K562 (cell line): ENCODE data around the gene B4GALT7. TPM values are rescaled to one million over a fixed set of nuclear protein-coding genes. Genes with fewer than 3 reads are reported as not detected.
A peak's percentile ranks its signal among the peaks of the same experiment; 100 is the strongest.

Source experiments
- ATAC-seq: fragments of 200-7000 bp; cut with Tn5 transposase; 3 replicates; pipeline ENCODE4 v1.9.1; 2020; ENCODE audit warnings: moderate library complexity
- BruUV-seq: library from RNA; stranded (reverse); fragments of 400-500 nt; replicated peaks from 2 replicates; lab custom pipeline; 2021; lab: Mats Ljungman, UMichigan
- CTCF ChIA-PET: fragments of 300-600 bp; formaldehyde crosslinking; extraction: SDS; loops from one replicate; lab custom pipeline; 2021; ENCODE audit warnings: low intra/inter-chr PET ratio; lab: Yijun Ruan, JAX
- POLR2A ChIA-PET: fragments of 300-600, 350-650 bp; sonication (Branson Sonifier 250); formaldehyde crosslinking; extraction: SDS; loops from one replicate; lab custom pipeline; 2021; ENCODE audit warnings: antibody characterized with exemption, inconsistent platforms; lab: Yijun Ruan, JAX
- DNase-seq, 4 experiments: peaks; one replicate each; pipeline versions ENCODE4 v3.0.0 to v3.0.0-alpha.2; 2011 to 2018; ENCODE audit warnings: low spot score in 3 of 4, mixed read lengths in 3 of 4; ENCODE audit errors: extremely low read depth in 1 of 4
- FAIRE-seq: peaks from 2 replicates; lab custom pipeline; 2011; peaks lifted over from hg19 to GRCh38; lab: Jason Lieb, UNC
- H2AFZ ChIP-seq: 2 replicates; pipeline ENCODE4 v1.6.0; 2011; ENCODE audit warnings: low read depth, low read length, control low read depth, inconsistent platforms
- H3K27ac ChIP-seq: fragments of 200-600 bp; 3 replicates; pipeline ENCODE4 v1.8.0; 2011; ENCODE audit warnings: low read depth, mild to moderate bottlenecking, control low read depth, inconsistent platforms, low read length, moderate library complexity, mixed read lengths; ENCODE audit errors: extremely low read depth
- H3K27me3 ChIP-seq, 2 experiments: fragments of 300-600 bp in 1 of 2; 2 replicates in 1 of 2; 3 replicates in 1 of 2; pipeline versions ENCODE4 v1.6.0 to v1.8.0; 2011; ENCODE audit warnings: inconsistent platforms in 2 of 2, low read length in 2 of 2, mild to moderate bottlenecking in 1 of 2, mixed read lengths in 1 of 2, moderate library complexity in 1 of 2; ENCODE audit not compliant: control insufficient read depth in 2 of 2, insufficient read depth in 2 of 2
- H3K36me3 ChIP-seq: fragments of 300-600 bp; 3 replicates; pipeline ENCODE4 v1.8.0; 2011; ENCODE audit warnings: mild to moderate bottlenecking, low read length, inconsistent platforms; ENCODE audit not compliant: control insufficient read depth, insufficient read depth
- H3K4me1 ChIP-seq, 2 experiments: fragments of 200-600 bp in 1 of 2; replicated peaks in 1 of 2; 2 replicates in 1 of 2; 3 replicates in 1 of 2; pipeline versions ENCODE4 v1.5.1 to v1.8.0; 2011; ENCODE audit warnings: inconsistent platforms in 2 of 2, low read length in 2 of 2, mild to moderate bottlenecking in 1 of 2, mixed read lengths in 1 of 2, moderate library complexity in 1 of 2; ENCODE audit not compliant: control insufficient read depth in 2 of 2, insufficient read depth in 2 of 2
- H3K4me2 ChIP-seq: 2 replicates; pipeline ENCODE4 v1.6.1; 2011; ENCODE audit warnings: low read length, control low read depth, inconsistent platforms, mixed read lengths; ENCODE audit not compliant: insufficient read depth
- H3K4me3 ChIP-seq: fragments of 200-600 bp; sonication (generic), shearing (Covaris generic); 2 replicates; pipeline ENCODE4 v1.5.1; 2016; ENCODE audit warnings: control low read depth, inconsistent platforms
- H3K79me2 ChIP-seq: fragments of 200-600 bp; 3 replicates; pipeline ENCODE4 v1.8.0; 2011; ENCODE audit warnings: low read length, inconsistent platforms; ENCODE audit not compliant: control insufficient read depth, insufficient read depth
- H3K9ac ChIP-seq, 2 experiments: 2 replicates each; pipeline versions ENCODE4 v1.6.0 to v1.6.1; 2011; ENCODE audit warnings: low read depth in 2 of 2, low read length in 2 of 2, control low read depth in 1 of 2, inconsistent platforms in 1 of 2, mild to moderate bottlenecking in 1 of 2, mixed read lengths in 1 of 2; ENCODE audit not compliant: insufficient read depth in 1 of 2
- H3K9me1 ChIP-seq: one replicate; pipeline ENCODE4 v1.6.0; 2011; ENCODE audit warnings: inconsistent platforms, mild to moderate bottlenecking, low read length, moderate library complexity; ENCODE audit not compliant: control insufficient read depth, insufficient read depth
- H3K9me3 ChIP-seq: replicated peaks from 2 replicates; pipeline ENCODE4 v1.5.1; 2011; ENCODE audit warnings: low read depth, low read length, inconsistent platforms; ENCODE audit not compliant: control insufficient read depth, insufficient read depth
- H4K20me1 ChIP-seq: replicated peaks from 2 replicates; pipeline ENCODE4 v1.6.1; 2011; ENCODE audit warnings: low read length, inconsistent platforms, mixed read lengths; ENCODE audit not compliant: control insufficient read depth, insufficient read depth
- DPF2 ChIP-seq: fragments of 450-650 bp; IDR thresholded peaks from 2 replicates; pipeline ENCODE4 v1.6.1; 2016
- LEF1 ChIP-seq: fragments of 450-650 bp; IDR thresholded peaks from 2 replicates; pipeline ENCODE4 v1.6.1; 2016; ENCODE audit warnings: mild to moderate bottlenecking
- MGA ChIP-seq: fragments of 450-650 bp; IDR thresholded peaks from 2 replicates; pipeline ENCODE4 v1.6.1; 2016; ENCODE audit warnings: mild to moderate bottlenecking, moderate library complexity
- NR2C1 ChIP-seq, 2 experiments: fragments of 450-650 bp; IDR thresholded peaks; 2 replicates each; pipeline ENCODE4 v1.6.1; 2017; ENCODE audit warnings: mild to moderate bottlenecking in 2 of 2, antibody characterized with exemption in 1 of 2, inconsistent platforms in 1 of 2, missing compliant biosample characterization in 1 of 2, missing genetic modification characterization in 1 of 2
- PTRF ChIP-seq: fragments of 450-650 bp; IDR thresholded peaks from 2 replicates; pipeline ENCODE4 v1.6.1; 2016; ENCODE audit warnings: mild to moderate bottlenecking, missing genetic modification characterization, missing compliant biosample characterization
- SNRNP70 ChIP-seq: fragments of 200-400 bp; formaldehyde crosslinking; optimal IDR thresholded peaks from 2 replicates; pipeline ENCODE3; 2017; ENCODE audit warnings: low read depth, low read length
- ZBTB9 ChIP-seq: fragments of 450-650 bp; formaldehyde crosslinking; IDR thresholded peaks from 2 replicates; pipeline ENCODE4 v1.4.0; 2020; ENCODE audit warnings: mild to moderate bottlenecking, moderate library complexity
- WGBS: fragments of 100-300 bp; shearing (Covaris generic); methylation state at CpG from one replicate; pipeline ENCODE4 v1.1.6; 2016; ENCODE audit warnings: low coverage, mixed read lengths; ENCODE audit not compliant: insufficient coverage; ENCODE audit errors: missing lambda C conversion rate; 5-methylcytosine and 5-hydroxymethylcytosine counted together
- in situ Hi-C: fragments of 300-500 bp; cut with MboI; formaldehyde crosslinking; loops from 4 replicates; pipeline ENCODE4 v1.15.0; 2018; ENCODE audit warnings: inconsistent platforms, mixed read lengths
- intact Hi-C: fragments of 100-400 bp; cut with micrococcal nuclease; formaldehyde crosslinking; loops from 2 replicates; pipeline ENCODE4 v1.14.2; 2022
- polyA plus RNA-seq, 8 experiments: library from polyadenylated mRNA; depleted of rRNA in 4 of 8; stranded (reverse) in 5 of 8; unstranded in 3 of 8; fragments of >200 nt; fragmentation: Nextera tagmentation in 2 of 8; fragmentation: Illumina TruSeq in 1 of 8; extraction: Ambion mirVana in 2 of 8; extraction: Trizol in 1 of 8; gene quantifications; 2 replicates each; pipeline versions ENCODE4 v1.2.1 to v1.2.3, GENCODE V29; 2011 to 2014; ENCODE audit warnings: inconsistent platforms in 1 of 8, missing spikeins in 1 of 8
- total RNA-seq, 7 experiments: library from RNA; depleted of rRNA in 6 of 7; stranded (reverse); fragments of >200 nt in 6 of 7; fragmentation: Illumina TruSeq in 2 of 7; extraction: Trizol in 2 of 7; gene quantifications; 2 replicates each; pipeline versions ENCODE4 v1.2.1 to v1.2.3, GENCODE V29; 2011 to 2021; ENCODE audit warnings: low replicate concordance in 1 of 7

B4GALT7 gene
- total and polyA plus RNA-seq, 9 of the 15 experiments (the other 6 are each of a cell fraction or from before 2014, with no cell fraction given) = 0.34 to 17.7 (median 9.1) TPM

- Histone ChIP-seq H3K4me3 (peak overlapping the region; percentile 92), H3K9me3 (no peaks in the 10 kb centered on the region), H3K36me3 (peaks cover 13% of the 10 kb centered on the region), H3K9ac (peak overlapping the region; percentile 87 to 92), H3K9me1 (no peaks in the 10 kb centered on the region), H4K20me1 (no peaks in the 10 kb centered on the region), H3K27ac (peak overlapping the region; percentile 73), H3K79me2 (peaks cover 14% of the 10 kb centered on the region; the same call in 2 of the 3 replicates), H2AFZ (peak overlapping the region; percentile 89), H3K4me1 (peaks cover 13 to 27% of the 10 kb centered on the region in 2 experiments; a peak in 4 of 5 replicates), H3K27me3 (no peaks in the 10 kb centered on the region), H3K4me2 (peak overlapping the region; percentile 99)
- DNase-seq = no peak
- no TSS peak for BruUV-seq
- in situ Hi-C loops = loop anchor here (25.0 kb wide), 1 partner anchor 462 kb away; no protein-coding TSS in a partner anchor
- 5% methylated on average over 14 of the region's 16 CpGs for WGBS
- ATAC-seq = no peak
- peak; percentile 81 for FAIRE-seq
- POLR2A ChIA-PET = interaction anchor here (0.6 to 2.1 kb wide), 6 partner anchors 8 to 100 kb away, joined by 3 to 11 read pairs (median 6); no protein-coding TSS in a partner anchor
- CTCF ChIA-PET = no interaction called here
- intact Hi-C loops = loop anchor here (1.0 to 5.0 kb wide), 2 partner anchors 39 to 472 kb away; no protein-coding TSS in a partner anchor
- TF ChIP-seq MGA (no peak), DPF2 (peak; percentile 20; the same call in 1 of the 2 replicates), PTRF (tag) (no peak), NR2C1 (IDR thresholded peaks at IDR 0.05) (no peak), NR2C1 (tag; IDR thresholded peaks at IDR 0.05) (no peak), ZBTB9 (CRISPR knock-in tag) (no peak), LEF1 (0 out of 2 replicates have a peak, but pooled peaks have one; percentile 23), SNRNP70 (no peak)
These were observed 631 bp downstream of the B4GALT7 start for GRCh38 chr5:177600508-177601018.
